Astrocyte (in vitro differentiated cells and primary cell): ENCODE measurements around the gene MIPOL1.

ENCODE experiments used
- CTCF ChIP-seq: IDR thresholded peaks from 2 replicates; pipeline ENCODE4 v1.5.1; 2011; ENCODE audit warnings: low read depth, mild to moderate bottlenecking, inconsistent platforms, low read length, moderate library complexity; ENCODE audit not compliant: insufficient read depth
- EZH2 ChIP-seq: IDR thresholded peaks from 2 replicates; pipeline ENCODE4 v1.6.1; 2012; ENCODE audit warnings: mild to moderate bottlenecking, low read length, inconsistent platforms; ENCODE audit not compliant: insufficient read depth

- TF ChIP-seq CTCF (no peak), EZH2 (no peak)
These were observed 346.7 kb downstream of the MIPOL1 start for GRCh38 chr14:37544407-37544806.
